BLaER1 treated with 17β-estradiol and CSF1 and Interleukin-3, amounts not matched to agents 10 nM and 100 nM (cell line): ENCODE results near the gene UPK1B.
"Not testable (repeated sequence)": the region's sequence is repeated elsewhere in the genome, so short reads cannot be mapped to it uniquely, and the experiment has no call there.

Experiments
- H3K27ac ChIP-seq, 11 experiments: shearing (Covaris generic); formaldehyde crosslinking; 2 replicates each; pipeline ENCODE4 v1.8.1; 2022
- H3K27me3 ChIP-seq, 11 experiments: shearing (Covaris generic); formaldehyde crosslinking; 2 replicates each; pipeline ENCODE4 v1.8.1; 2022
- H3K36me3 ChIP-seq, 11 experiments: shearing (Covaris generic); formaldehyde crosslinking; 2 replicates each; pipeline ENCODE4 v1.8.1; 2022
- H3K4me1 ChIP-seq, 10 experiments: shearing (Covaris generic); formaldehyde crosslinking; 2 replicates each; pipeline ENCODE4 v1.8.1; 2022
- H3K4me2 ChIP-seq, 11 experiments: shearing (Covaris generic); formaldehyde crosslinking; 2 replicates each; pipeline ENCODE4 v1.8.1; 2022
- H3K4me3 ChIP-seq, 10 experiments: shearing (Covaris generic); formaldehyde crosslinking; 2 replicates each; pipeline ENCODE4 v1.8.1; 2022
- H3K9ac ChIP-seq, 11 experiments: shearing (Covaris generic); formaldehyde crosslinking; 2 replicates each; pipeline ENCODE4 v1.8.1; 2022
- H3K9me3 ChIP-seq, 11 experiments: shearing (Covaris generic); formaldehyde crosslinking; replicated peaks in 1 of 11; 2 replicates each; pipeline ENCODE4 v1.8.1; 2022
- H4K20me1 ChIP-seq, 11 experiments: shearing (Covaris generic); formaldehyde crosslinking; 2 replicates each; pipeline ENCODE4 v1.8.1; 2022
- Cebpa-rat ChIP-seq, 11 experiments: shearing (Covaris generic); IDR thresholded peaks; 2 replicates each; pipeline ENCODE4 v1.8.1; 2022

Gene UPK1B

DNA sequence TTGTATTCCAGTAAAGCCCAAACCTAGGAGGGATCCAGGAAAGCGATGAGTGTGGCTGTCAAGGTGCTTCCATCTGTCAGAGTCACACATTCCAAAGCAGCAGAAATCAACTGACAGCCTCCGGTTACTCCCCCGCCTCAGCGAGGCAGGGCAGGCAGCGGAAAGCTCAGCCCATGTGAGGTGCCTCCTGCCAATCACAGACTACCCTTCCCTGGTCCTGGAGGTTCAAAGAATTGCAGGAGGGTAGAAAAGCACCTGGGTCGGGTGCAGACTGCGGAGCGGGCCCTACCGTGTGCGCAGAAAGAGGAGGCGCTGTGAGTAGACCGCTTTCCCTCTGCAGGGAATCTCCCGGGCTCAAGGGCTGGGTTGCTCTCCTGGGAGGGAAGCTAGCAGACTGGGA is at the start of gene UPK1B:
Gene UPK1B (plus strand): TSS at position 274 of the 400 bp plus-strand sequence. CDS start 13,144 bp downstream, outside the sequence.
- Histone ChIP-seq H3K27me3 (no peaks in the 10 kb centered on the region), H3K9ac (no peak within 1 kb of the TSS), H3K4me3 (no peak within 1 kb of the TSS), H4K20me1 (no peaks in the 10 kb centered on the region), H3K4me1 (peaks cover 0 to 12% (median 0%) of the 10 kb centered on the region in 10 experiments; a peak in 2 of 20 replicates), H3K9me3 (no peaks in the 10 kb centered on the region), H3K4me2 (no peak within 1 kb of the TSS), H3K36me3 (no peaks in the 10 kb centered on the region), H3K27ac (no peak within 1 kb of the TSS)
- no peak for TF ChIP-seq Cebpa-rat (IDR thresholded peaks at IDR 0.05)

DNA sequence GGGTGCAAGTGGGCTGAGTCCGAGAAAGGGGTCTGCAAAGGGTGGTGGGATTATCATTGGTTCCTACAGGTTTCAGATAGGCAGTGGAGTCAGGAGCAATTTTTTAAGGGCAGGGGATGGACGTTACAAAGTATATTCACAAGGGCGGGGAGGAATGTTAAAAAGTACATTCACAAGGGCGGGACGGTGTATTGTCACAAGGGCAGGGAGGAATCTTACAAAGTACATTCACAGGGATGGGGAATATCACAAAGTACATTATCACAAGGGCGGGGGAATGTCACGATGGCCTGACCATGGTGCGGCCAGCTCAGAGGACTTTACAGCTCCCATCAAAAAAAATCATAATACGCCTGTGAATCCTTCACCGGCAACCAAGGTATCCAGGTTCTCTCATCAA is 48.1 kb upstream of the UPK1B start:
- H3K9me3 ChIP-seq = peaks cover 0 to 3% (median under 1%) of the 10 kb centered on the region in 11 experiments; a peak in 8 of 22 replicates
- H3K4me1 ChIP-seq = no peaks in the 10 kb centered on the region
- no peak overlapping the region for H3K27ac ChIP-seq
- no peak for TF ChIP-seq Cebpa-rat (IDR thresholded peaks at IDR 0.05)
- H4K20me1 ChIP-seq = no peaks in the 10 kb centered on the region
- H3K4me2 ChIP-seq = no peak overlapping the region
- H3K36me3 ChIP-seq = no peaks in the 10 kb centered on the region
- H3K27me3 ChIP-seq = no peaks in the 10 kb centered on the region
- H3K4me3 ChIP-seq = no peak overlapping the region
- no peak overlapping the region for H3K9ac ChIP-seq

DNA sequence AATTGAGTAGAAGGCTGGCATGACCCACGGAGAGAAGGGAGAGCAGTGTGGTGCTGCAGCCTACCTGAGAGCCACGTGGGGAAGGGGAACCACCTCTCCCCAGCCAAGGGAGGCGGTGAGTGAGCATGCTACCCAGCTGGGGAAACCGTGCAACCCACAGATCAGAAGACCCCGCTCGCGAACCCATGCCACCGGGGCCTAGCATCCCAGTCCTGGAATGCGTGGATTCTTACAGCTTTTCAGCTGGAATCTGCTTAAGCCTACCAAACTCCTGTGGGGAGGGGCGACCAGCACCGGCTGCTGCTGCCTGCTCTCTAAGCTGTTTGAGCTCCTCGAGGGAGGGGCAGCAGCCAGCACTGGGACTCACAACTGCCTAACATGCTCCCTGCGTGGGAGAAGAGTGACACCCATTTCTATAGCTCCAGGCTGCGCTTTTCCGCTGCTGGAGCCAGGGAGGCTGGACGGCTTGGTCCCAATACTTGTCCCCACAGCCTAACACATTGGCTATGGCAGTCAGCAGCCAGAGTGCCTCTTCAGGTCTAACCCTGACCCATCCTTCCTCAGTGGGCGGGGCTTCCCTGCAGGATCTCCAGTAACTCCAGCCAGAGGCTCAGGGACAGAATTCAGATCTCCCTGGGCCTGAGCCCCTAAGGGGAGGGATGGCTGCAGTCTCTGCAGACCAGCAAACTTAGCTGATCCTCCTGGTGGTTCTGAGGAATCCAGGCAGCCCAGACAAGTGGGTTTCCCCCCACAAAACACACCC is 47.5 kb upstream of the UPK1B start:
- H3K36me3 ChIP-seq = no peaks in the 10 kb centered on the region
- H3K9ac ChIP-seq = no peak overlapping the region
- H3K9me3 ChIP-seq = no peaks in the 10 kb centered on the region
- H3K27me3 ChIP-seq = no peaks in the 10 kb centered on the region
- no peak overlapping the region for H3K4me2 ChIP-seq
- no peaks in the 10 kb centered on the region for H3K4me1 ChIP-seq
- H4K20me1 ChIP-seq = no peaks in the 10 kb centered on the region
- no peak for TF ChIP-seq Cebpa-rat (IDR thresholded peaks at IDR 0.05)
- no peak overlapping the region for H3K27ac ChIP-seq
- no peak overlapping the region for H3K4me3 ChIP-seq

DNA sequence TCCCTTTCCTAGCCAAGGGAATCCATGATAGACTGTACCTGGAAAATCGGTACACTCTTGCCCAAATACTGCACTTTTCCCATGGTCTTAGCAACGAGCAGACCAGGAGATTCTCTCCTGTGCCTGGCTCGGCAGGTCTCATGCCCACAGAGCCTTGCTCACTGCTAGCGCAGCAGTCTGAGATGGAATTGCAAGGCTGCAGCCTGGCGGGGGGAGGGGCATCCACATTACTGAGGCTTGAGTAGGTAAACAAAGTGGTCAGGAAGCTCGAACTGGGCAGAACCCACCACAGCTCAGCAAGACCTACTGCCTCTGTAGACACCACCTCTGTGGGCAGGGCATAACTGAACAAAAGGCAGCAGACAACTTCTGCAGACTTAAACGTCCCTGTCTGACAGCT is 43.1 kb upstream of the UPK1B start:
- not testable (repeated sequence) for H3K9ac ChIP-seq, H3K4me1 ChIP-seq, H3K4me2 ChIP-seq, H3K27ac ChIP-seq, H3K9me3 ChIP-seq, H3K4me3 ChIP-seq, H3K36me3 ChIP-seq, H3K27me3 ChIP-seq, H4K20me1 ChIP-seq

DNA sequence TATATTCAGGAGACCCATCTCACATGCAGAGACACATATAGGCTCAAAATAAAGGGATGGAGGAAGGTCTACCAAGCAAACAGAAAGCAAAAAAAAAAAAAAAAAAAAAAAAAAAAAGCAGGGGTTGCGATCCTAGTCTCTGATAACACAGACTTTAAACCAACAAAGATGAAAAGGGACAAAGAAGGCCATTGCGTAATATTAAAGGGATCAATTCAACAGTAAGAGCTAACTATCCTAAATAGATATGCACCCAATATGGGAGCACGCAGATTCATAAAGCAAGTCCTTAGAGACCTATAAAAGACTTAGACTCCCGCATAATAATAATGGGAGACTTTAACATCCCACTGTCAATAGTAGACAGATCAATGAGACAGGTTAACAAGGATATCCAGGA is 41.1 kb upstream of the UPK1B start:
- not testable (repeated sequence) for H3K4me2 ChIP-seq, H3K9me3 ChIP-seq, H3K27me3 ChIP-seq, H4K20me1 ChIP-seq, H3K4me3 ChIP-seq, H3K4me1 ChIP-seq, H3K36me3 ChIP-seq, H3K9ac ChIP-seq, H3K27ac ChIP-seq

- H3K27me3 ChIP-seq, H3K36me3 ChIP-seq, H4K20me1 ChIP-seq, H3K4me3 ChIP-seq, H3K27ac ChIP-seq, H3K9ac ChIP-seq, H3K4me1 ChIP-seq, H3K4me2 ChIP-seq: not testable (repeated sequence)
- H3K9me3 ChIP-seq = peaks cover 0 to 12% (median 4%) of the 10 kb centered on the region in 11 experiments; a peak in 5 of 22 replicates
Observed at GRCh38 chr3:119139360-119139759, 34.0 kb upstream of the UPK1B start.

DNA sequence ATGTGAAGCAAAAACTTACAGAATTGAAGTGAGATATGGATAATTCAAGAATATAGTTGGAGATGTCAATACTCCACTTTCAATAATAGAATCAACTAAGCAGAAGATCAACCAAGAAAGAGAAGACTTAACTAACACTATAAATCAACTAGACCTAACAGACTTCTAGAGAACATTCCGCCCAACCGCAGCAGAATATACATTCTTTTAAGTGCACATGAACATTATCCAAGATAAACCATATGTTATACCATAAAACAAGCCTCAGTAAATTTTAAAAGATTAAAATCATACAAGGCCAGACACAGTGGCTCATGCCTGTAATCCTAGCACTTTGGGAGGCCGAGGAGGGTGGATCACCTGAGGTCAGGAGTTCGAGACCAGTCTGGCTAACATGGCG is 32.9 kb upstream of the UPK1B start:
- Histone ChIP-seq H3K4me1 (no peaks in the 10 kb centered on the region), H4K20me1 (no peaks in the 10 kb centered on the region)
- no peak for TF ChIP-seq Cebpa-rat (IDR thresholded peaks at IDR 0.05)

DNA sequence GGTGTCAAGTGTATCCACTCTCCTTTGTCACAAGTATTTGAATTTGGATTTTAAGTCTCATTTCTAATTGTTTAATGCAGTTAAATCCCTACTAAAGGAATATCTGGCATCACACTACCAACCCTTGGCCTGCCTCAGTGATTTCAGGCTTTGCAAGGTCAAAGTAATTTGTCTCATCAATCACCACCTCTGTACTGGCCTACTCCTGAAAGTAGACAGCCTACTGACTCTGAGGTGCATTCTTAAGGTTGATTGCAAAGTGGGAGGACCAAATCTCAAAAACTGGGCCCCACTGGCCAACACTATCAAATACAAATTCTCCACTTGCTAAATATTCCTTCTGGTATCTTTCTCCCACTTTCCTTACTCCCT is 28.3 kb upstream of the UPK1B start:
- TF ChIP-seq Cebpa-rat (IDR thresholded peaks at IDR 0.05) = no peak
- Histone ChIP-seq H4K20me1 (no peaks in the 10 kb centered on the region), H3K27ac (no peak overlapping the region), H3K4me1 (no peaks in the 10 kb centered on the region), H3K27me3 (no peaks in the 10 kb centered on the region), H3K36me3 (no peaks in the 10 kb centered on the region), H3K4me2 (no peak overlapping the region), H3K9ac (no peak overlapping the region), H3K4me3 (no peak overlapping the region), H3K9me3 (no peaks in the 10 kb centered on the region)

More for the DNA sequence above, 32.9 kb upstream of the UPK1B start:
- peaks cover 0 to 12% (median 4%) of the 10 kb centered on the region in 11 experiments; a peak in 5 of 22 replicates for H3K9me3 ChIP-seq
- H3K27me3 ChIP-seq = no peaks in the 10 kb centered on the region
- no peak overlapping the region for H3K27ac ChIP-seq
- no peaks in the 10 kb centered on the region for H3K36me3 ChIP-seq
- H3K9ac ChIP-seq = no peak overlapping the region
- H3K4me2 ChIP-seq = no peak overlapping the region
- no peak overlapping the region for H3K4me3 ChIP-seq

GRCh38 chr3:119145500-119146167 is 27.8 kb upstream of the UPK1B start, which contains the start of gene TEX55:
Gene TEX55, plus strand, starts transcription at chr3:119146165. Its CDS starts 25 bp downstream, at chr3:119146190.
- Histone ChIP-seq H3K4me3 (no peak within 1 kb of the TSS), H3K4me1 (no peaks in the 10 kb centered on the region), H3K4me2 (no peak within 1 kb of the TSS), H3K27ac (no peak within 1 kb of the TSS), H3K9ac (no peak within 1 kb of the TSS), H3K36me3 (no peaks in the 10 kb centered on the region), H4K20me1 (no peaks in the 10 kb centered on the region), H3K9me3 (no peaks in the 10 kb centered on the region), H3K27me3 (no peaks in the 10 kb centered on the region)
- TF ChIP-seq Cebpa-rat (IDR thresholded peaks at IDR 0.05) = no peak
